ENCODE data around the gene SPTSSB. TPM values are rescaled to one million over a fixed set of nuclear protein-coding genes. Genes with fewer than 3 reads are reported as not detected.

SPTSSB gene
- not detected in 2 replicates for total RNA-seq

- H3K27me3 Mint-ChIP-seq = peaks cover 75% of the 10 kb centered on the region
- DNase-seq = peak; percentile 73
- H3K9me3 Mint-ChIP-seq = no peaks in the 10 kb centered on the region
- no peaks in the 10 kb centered on the region for H3K36me3 Mint-ChIP-seq (ENCODE audit: low read depth)
- peaks cover 10% of the 10 kb centered on the region for H3K4me1 Mint-ChIP-seq
- H3K27ac Mint-ChIP-seq = no peak within 1 kb of the TSS
- intact Hi-C loops (cut with micrococcal nuclease) = no loop called here
- peak within 1 kb of the TSS; percentile 84 for H3K4me3 Mint-ChIP-seq
These were observed at the start of gene SPTSSB for GRCh38 chr3:161371441-161372320. Gene SPTSSB (minus strand): TSS chr3:161371517. CDS start chr3:161346323, 25,194 bp downstream.

GRCh38 chr3:161420746-161421145 is 49.4 kb upstream of the SPTSSB start:
- Mint-ChIP-seq H3K36me3 (ENCODE audit: low read depth) (no peaks in the 10 kb centered on the region), H3K9me3 (no peaks in the 10 kb centered on the region), H3K4me3 (no peak overlapping the region), H3K27me3 (peaks cover 3% of the 10 kb centered on the region), H3K27ac (no peak overlapping the region), H3K4me1 (no peaks in the 10 kb centered on the region)
- no peak for DNase-seq
- intact Hi-C loops (cut with micrococcal nuclease) = loop anchor here (10.0 kb wide), 1 partner anchor 716 kb away; no protein-coding TSS in a partner anchor

GRCh38 chr3:161419555-161420333 is 48.4 kb upstream of the SPTSSB start:
- Mint-ChIP-seq H3K36me3 (ENCODE audit: low read depth) (no peaks in the 10 kb centered on the region), H3K4me3 (no peak overlapping the region)
- intact Hi-C loops (cut with micrococcal nuclease) = loop anchor here (10.0 kb wide), 1 partner anchor 715 kb away; no protein-coding TSS in a partner anchor

GRCh38 chr3:161415506-161416231 is 44.4 kb upstream of the SPTSSB start:
- H3K4me3 Mint-ChIP-seq = no peak overlapping the region
- DNase-seq = no peak
- no peaks in the 10 kb centered on the region for H3K9me3 Mint-ChIP-seq
- no peak overlapping the region for H3K27ac Mint-ChIP-seq
- no peaks in the 10 kb centered on the region for H3K4me1 Mint-ChIP-seq
- H3K36me3 Mint-ChIP-seq (ENCODE audit: low read depth) = no peaks in the 10 kb centered on the region
- H3K27me3 Mint-ChIP-seq = peaks cover 31% of the 10 kb centered on the region
- intact Hi-C loops (cut with micrococcal nuclease) = no loop called here

More at GRCh38 chr3:161419555-161420333, 48.4 kb upstream of the SPTSSB start:
- DNase-seq = no peak
- Mint-ChIP-seq H3K4me1 (no peaks in the 10 kb centered on the region), H3K27me3 (peaks cover 3% of the 10 kb centered on the region), H3K9me3 (no peaks in the 10 kb centered on the region), H3K27ac (no peak overlapping the region)

GRCh38 chr3:161414907-161415306 is 43.6 kb upstream of the SPTSSB start:
- Mint-ChIP-seq H3K36me3 (ENCODE audit: low read depth) (no peaks in the 10 kb centered on the region), H3K4me3 (no peak overlapping the region), H3K9me3 (no peaks in the 10 kb centered on the region), H3K27ac (no peak overlapping the region), H3K4me1 (no peaks in the 10 kb centered on the region), H3K27me3 (peaks cover 34% of the 10 kb centered on the region)
- intact Hi-C loops (cut with micrococcal nuclease) = no loop called here
- DNase-seq = no peak

GRCh38 chr3:161413855-161414210 is 42.5 kb upstream of the SPTSSB start:
- DNase-seq = no peak
- Mint-ChIP-seq H3K27me3 (peaks cover 38% of the 10 kb centered on the region), H3K9me3 (no peaks in the 10 kb centered on the region), H3K27ac (no peak overlapping the region), H3K4me1 (no peaks in the 10 kb centered on the region), H3K4me3 (no peak overlapping the region), H3K36me3 (ENCODE audit: low read depth) (no peaks in the 10 kb centered on the region)
- intact Hi-C loops (cut with micrococcal nuclease) = no loop called here

GRCh38 chr3:161413127-161413854 is 42.0 kb upstream of the SPTSSB start:
- DNase-seq = no peak
- Mint-ChIP-seq H3K27me3 (peaks cover 38% of the 10 kb centered on the region), H3K9me3 (no peaks in the 10 kb centered on the region), H3K4me3 (no peak overlapping the region), H3K27ac (no peak overlapping the region), H3K4me1 (no peaks in the 10 kb centered on the region), H3K36me3 (ENCODE audit: low read depth) (no peaks in the 10 kb centered on the region)
- intact Hi-C loops (cut with micrococcal nuclease) = no loop called here

- H3K4me1 Mint-ChIP-seq = no peaks in the 10 kb centered on the region
- no peaks in the 10 kb centered on the region for H3K36me3 Mint-ChIP-seq (ENCODE audit: low read depth)
- H3K27ac Mint-ChIP-seq = no peak overlapping the region
These were observed 40.8 kb upstream of the SPTSSB start for GRCh38 chr3:161412123-161412522.

GRCh38 chr3:161409858-161410257 is 38.5 kb upstream of the SPTSSB start:
- intact Hi-C loops (cut with micrococcal nuclease) = loop anchor here (5.0 kb wide), 2 partner anchors 138 to 453 kb away; no protein-coding TSS in a partner anchor
- no peak for DNase-seq
- Mint-ChIP-seq H3K4me3 (no peak overlapping the region), H3K9me3 (no peaks in the 10 kb centered on the region), H3K4me1 (peaks cover 3% of the 10 kb centered on the region), H3K27ac (no peak overlapping the region), H3K27me3 (peaks cover 52% of the 10 kb centered on the region), H3K36me3 (ENCODE audit: low read depth) (no peaks in the 10 kb centered on the region)

More at GRCh38 chr3:161412123-161412522, 40.8 kb upstream of the SPTSSB start:
- intact Hi-C loops (cut with micrococcal nuclease) = no loop called here
- Mint-ChIP-seq H3K27me3 (peaks cover 42% of the 10 kb centered on the region), H3K9me3 (no peaks in the 10 kb centered on the region), H3K4me3 (no peak overlapping the region)
- DNase-seq = no peak

- DNase-seq = peak; percentile 76
These were observed 37.8 kb upstream of the SPTSSB start for GRCh38 chr3:161409069-161409468.

GRCh38 chr3:161406594-161407555 is 35.6 kb upstream of the SPTSSB start:
- peak; percentile 55 for DNase-seq
- Mint-ChIP-seq H3K27ac (no peak overlapping the region), H3K4me3 (no peak overlapping the region), H3K4me1 (peaks cover 3% of the 10 kb centered on the region), H3K27me3 (peaks cover 47% of the 10 kb centered on the region), H3K36me3 (ENCODE audit: low read depth) (no peaks in the 10 kb centered on the region), H3K9me3 (no peaks in the 10 kb centered on the region)
- intact Hi-C loops (cut with micrococcal nuclease) = loop anchor here (5.0 kb wide), 2 partner anchors 135 to 450 kb away; no protein-coding TSS in a partner anchor

More at GRCh38 chr3:161409069-161409468, 37.8 kb upstream of the SPTSSB start:
- Mint-ChIP-seq H3K36me3 (ENCODE audit: low read depth) (no peaks in the 10 kb centered on the region), H3K9me3 (no peaks in the 10 kb centered on the region), H3K27me3 (peaks cover 51% of the 10 kb centered on the region), H3K27ac (no peak overlapping the region), H3K4me1 (peaks cover 3% of the 10 kb centered on the region), H3K4me3 (no peak overlapping the region)
- intact Hi-C loops (cut with micrococcal nuclease) = loop anchor here (5.0 kb wide), 2 partner anchors 137 to 452 kb away; no protein-coding TSS in a partner anchor

- no peak for DNase-seq
- Mint-ChIP-seq H3K4me3 (no peak overlapping the region), H3K27ac (no peak overlapping the region), H3K27me3 (peaks cover 43% of the 10 kb centered on the region), H3K9me3 (no peaks in the 10 kb centered on the region), H3K4me1 (peaks cover 3% of the 10 kb centered on the region), H3K36me3 (ENCODE audit: low read depth) (no peaks in the 10 kb centered on the region)
- intact Hi-C loops (cut with micrococcal nuclease) = loop anchor here (5.0 kb wide), 2 partner anchors 134 to 449 kb away; no protein-coding TSS in a partner anchor
These were observed 34.5 kb upstream of the SPTSSB start for GRCh38 chr3:161405836-161406235.

Measured in activated CD4-positive, alpha-beta T cell treated with anti-CD3 and anti-CD28 coated beads, Interleukin-2, amount 10 ng/mL, durations not matched to agents 24 days and 14 days (primary cell).